Neural cell (in vitro differentiated cells): ENCODE measurements around the gene RPA3. TPM values are rescaled to one million over a fixed set of nuclear protein-coding genes. Genes with fewer than 3 reads are reported as not detected.

Source experiments
- H2AFZ ChIP-seq: fragments of 200-600, 300-800 bp; sonication (generic), shearing (Covaris generic); 2 replicates; pipeline ENCODE4 v1.6.0; 2014; ENCODE audit warnings: low read depth, mild to moderate bottlenecking, antibody characterized with exemption, low read length, moderate library complexity
- H3F3A ChIP-seq: fragments of 200-600 bp; shearing (Covaris generic); 2 replicates; pipeline ENCODE4 v1.6.1; 2016; ENCODE audit warnings: mild to moderate bottlenecking, moderate library complexity, mixed read lengths, antibody characterized with exemption, low read length; ENCODE audit not compliant: insufficient read depth, poor library complexity, severe bottlenecking
- H3K27ac ChIP-seq: fragments of 200-600, 300-800 bp; sonication (generic), shearing (Covaris generic); 2 replicates; pipeline ENCODE4 v1.5.1; 2014; ENCODE audit warnings: mild to moderate bottlenecking, low read length, moderate library complexity
- H3K27me3 ChIP-seq: fragments of 300-800, 200-600 bp; sonication (generic), shearing (Covaris generic); 2 replicates; pipeline ENCODE4 v1.6.0; 2014; ENCODE audit warnings: mild to moderate bottlenecking, low read depth, low read length, moderate library complexity; ENCODE audit not compliant: insufficient read depth
- H3K36me3 ChIP-seq: fragments of 300-800, 200-600 bp; sonication (generic), shearing (Covaris generic); 2 replicates; pipeline ENCODE4 v1.5.1; 2014; ENCODE audit warnings: mild to moderate bottlenecking, antibody characterized with exemption, low read length, moderate library complexity; ENCODE audit not compliant: insufficient read depth
- H3K4me2 ChIP-seq: fragments of 300-800, 200-600 bp; sonication (generic), shearing (Covaris generic); 2 replicates; pipeline ENCODE4 v1.6.0; 2014; ENCODE audit warnings: mild to moderate bottlenecking, low read length
- H3K4me3 ChIP-seq: fragments of 300-800, 200-600 bp; sonication (generic), shearing (Covaris generic); 2 replicates; pipeline ENCODE4 v1.5.1; 2014; ENCODE audit warnings: mild to moderate bottlenecking, low read length, moderate library complexity
- H3K79me2 ChIP-seq: fragments of 200-600 bp; shearing (Covaris generic); replicated peaks from 2 replicates; pipeline ENCODE4 v1.6.0; 2014; ENCODE audit warnings: mild to moderate bottlenecking, low read length, moderate library complexity; ENCODE audit not compliant: insufficient read depth
- H3K9ac ChIP-seq: fragments of 300-800, 200-600 bp; sonication (generic), shearing (Covaris generic); 2 replicates; pipeline ENCODE4 v1.6.1; 2016; ENCODE audit warnings: mild to moderate bottlenecking, low read length, mixed read lengths
- H3K9me2 ChIP-seq: fragments of 200-600 bp; shearing (Covaris generic); 2 replicates; pipeline ENCODE4 v1.6.1; 2016; ENCODE audit warnings: mild to moderate bottlenecking, low read length, mixed read lengths; ENCODE audit not compliant: insufficient read depth
- H3K9me3 ChIP-seq: fragments of 200-600, 300-800 bp; sonication (generic), shearing (Covaris generic); 2 replicates; pipeline ENCODE4 v1.6.1; 2016; ENCODE audit warnings: mild to moderate bottlenecking, mixed run types, low read length, moderate library complexity, mixed read lengths
- H4K20me1 ChIP-seq: fragments of 200-600 bp; shearing (Covaris generic); 2 replicates; pipeline ENCODE4 v1.6.1; 2016; ENCODE audit warnings: mild to moderate bottlenecking, mixed run types; ENCODE audit not compliant: insufficient read depth
- EZH2 ChIP-seq: fragments of 200-600, 300-800 bp; shearing (Covaris generic), sonication (generic); IDR thresholded peaks from 2 replicates; pipeline ENCODE4 v1.6.1; 2014; ENCODE audit warnings: antibody characterized with exemption, low read length, borderline replicate concordance, mild to moderate bottlenecking; ENCODE audit not compliant: insufficient read depth, poor library complexity, severe bottlenecking
- POLR2AphosphoS5 ChIP-seq: IDR thresholded peaks from 2 replicates; pipeline ENCODE4 v1.6.1; 2012
- SMC3 ChIP-seq: fragments of 450-650 bp; conservative IDR thresholded peaks from 2 replicates; pipeline ENCODE4 v1.6.1; 2014; ENCODE audit warnings: antibody characterized with exemption, mild to moderate bottlenecking, moderate library complexity; ENCODE audit not compliant: poor library complexity
- TAF1 ChIP-seq: IDR thresholded peaks from 2 replicates; pipeline ENCODE4 v1.6.1; 2012; ENCODE audit warnings: low read depth
- polyA plus RNA-seq: library from polyadenylated mRNA; depleted of rRNA; stranded (reverse); fragments of >200 nt; gene quantifications from 2 replicates; pipeline ENCODE4 v1.2.3, GENCODE V29; 2014
- TF ChIP-seq, protein P1 (sequence below): fragments of 450-650 bp; IDR thresholded peaks from 2 replicates; pipeline ENCODE4 v1.5.1; 2014; ENCODE audit warnings: antibody characterized with exemption, mild to moderate bottlenecking, moderate library complexity; ENCODE audit not compliant: poor library complexity, severe bottlenecking
- TF ChIP-seq, protein P2 (sequence below): IDR thresholded peaks from 2 replicates; pipeline ENCODE4 v1.6.1; 2012; ENCODE audit warnings: borderline replicate concordance

Gene RPA3
- polyA plus RNA-seq, 1 donor from 2014 or later = 50.1 TPM

DNA sequence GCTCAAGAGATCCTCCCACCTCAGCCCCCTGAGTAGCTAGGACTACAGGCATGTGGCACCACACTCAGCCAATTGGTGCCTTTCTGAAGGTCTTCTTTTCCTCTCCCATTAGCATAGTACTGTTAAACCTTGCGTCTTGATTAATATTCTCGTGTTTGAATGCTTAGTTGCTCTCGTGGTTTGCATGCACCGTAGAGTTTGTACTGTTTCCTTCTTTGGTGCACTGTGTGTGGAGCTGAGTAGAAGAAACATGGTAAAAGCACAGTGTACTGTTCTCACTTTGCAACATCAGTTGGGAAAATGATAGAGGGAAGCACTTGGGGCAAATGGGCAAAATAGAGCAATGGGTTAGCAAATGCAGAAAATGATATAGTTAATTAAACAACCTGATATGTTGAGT, 27.6 kb upstream of the RPA3 start:
- H3K9ac ChIP-seq = no peak overlapping the region
- H3K36me3 ChIP-seq = no peaks in the 10 kb centered on the region
- no peaks in the 10 kb centered on the region for H3K9me3 ChIP-seq
- H4K20me1 ChIP-seq = no peaks in the 10 kb centered on the region
- no peaks in the 10 kb centered on the region for H3K9me2 ChIP-seq
- no peaks in the 10 kb centered on the region for H3K27me3 ChIP-seq
- TF ChIP-seq POLR2AphosphoS5 (no peak), EZH2 (no peak), SMC3 (no peak), TAF1 (no peak)
- TF ChIP-seq, protein P1, sequence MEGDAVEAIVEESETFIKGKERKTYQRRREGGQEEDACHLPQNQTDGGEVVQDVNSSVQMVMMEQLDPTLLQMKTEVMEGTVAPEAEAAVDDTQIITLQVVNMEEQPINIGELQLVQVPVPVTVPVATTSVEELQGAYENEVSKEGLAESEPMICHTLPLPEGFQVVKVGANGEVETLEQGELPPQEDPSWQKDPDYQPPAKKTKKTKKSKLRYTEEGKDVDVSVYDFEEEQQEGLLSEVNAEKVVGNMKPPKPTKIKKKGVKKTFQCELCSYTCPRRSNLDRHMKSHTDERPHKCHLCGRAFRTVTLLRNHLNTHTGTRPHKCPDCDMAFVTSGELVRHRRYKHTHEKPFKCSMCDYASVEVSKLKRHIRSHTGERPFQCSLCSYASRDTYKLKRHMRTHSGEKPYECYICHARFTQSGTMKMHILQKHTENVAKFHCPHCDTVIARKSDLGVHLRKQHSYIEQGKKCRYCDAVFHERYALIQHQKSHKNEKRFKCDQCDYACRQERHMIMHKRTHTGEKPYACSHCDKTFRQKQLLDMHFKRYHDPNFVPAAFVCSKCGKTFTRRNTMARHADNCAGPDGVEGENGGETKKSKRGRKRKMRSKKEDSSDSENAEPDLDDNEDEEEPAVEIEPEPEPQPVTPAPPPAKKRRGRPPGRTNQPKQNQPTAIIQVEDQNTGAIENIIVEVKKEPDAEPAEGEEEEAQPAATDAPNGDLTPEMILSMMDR = no peak
- TF ChIP-seq, protein P2, sequence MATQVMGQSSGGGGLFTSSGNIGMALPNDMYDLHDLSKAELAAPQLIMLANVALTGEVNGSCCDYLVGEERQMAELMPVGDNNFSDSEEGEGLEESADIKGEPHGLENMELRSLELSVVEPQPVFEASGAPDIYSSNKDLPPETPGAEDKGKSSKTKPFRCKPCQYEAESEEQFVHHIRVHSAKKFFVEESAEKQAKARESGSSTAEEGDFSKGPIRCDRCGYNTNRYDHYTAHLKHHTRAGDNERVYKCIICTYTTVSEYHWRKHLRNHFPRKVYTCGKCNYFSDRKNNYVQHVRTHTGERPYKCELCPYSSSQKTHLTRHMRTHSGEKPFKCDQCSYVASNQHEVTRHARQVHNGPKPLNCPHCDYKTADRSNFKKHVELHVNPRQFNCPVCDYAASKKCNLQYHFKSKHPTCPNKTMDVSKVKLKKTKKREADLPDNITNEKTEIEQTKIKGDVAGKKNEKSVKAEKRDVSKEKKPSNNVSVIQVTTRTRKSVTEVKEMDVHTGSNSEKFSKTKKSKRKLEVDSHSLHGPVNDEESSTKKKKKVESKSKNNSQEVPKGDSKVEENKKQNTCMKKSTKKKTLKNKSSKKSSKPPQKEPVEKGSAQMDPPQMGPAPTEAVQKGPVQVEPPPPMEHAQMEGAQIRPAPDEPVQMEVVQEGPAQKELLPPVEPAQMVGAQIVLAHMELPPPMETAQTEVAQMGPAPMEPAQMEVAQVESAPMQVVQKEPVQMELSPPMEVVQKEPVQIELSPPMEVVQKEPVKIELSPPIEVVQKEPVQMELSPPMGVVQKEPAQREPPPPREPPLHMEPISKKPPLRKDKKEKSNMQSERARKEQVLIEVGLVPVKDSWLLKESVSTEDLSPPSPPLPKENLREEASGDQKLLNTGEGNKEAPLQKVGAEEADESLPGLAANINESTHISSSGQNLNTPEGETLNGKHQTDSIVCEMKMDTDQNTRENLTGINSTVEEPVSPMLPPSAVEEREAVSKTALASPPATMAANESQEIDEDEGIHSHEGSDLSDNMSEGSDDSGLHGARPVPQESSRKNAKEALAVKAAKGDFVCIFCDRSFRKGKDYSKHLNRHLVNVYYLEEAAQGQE = no peak
- no peak overlapping the region for H2AFZ ChIP-seq
- no peak overlapping the region for H3K4me3 ChIP-seq
- no peaks in the 10 kb centered on the region for H3K79me2 ChIP-seq
- no peaks in the 10 kb centered on the region for H3F3A ChIP-seq
- H3K27ac ChIP-seq = no peak overlapping the region
- H3K4me2 ChIP-seq = no peak overlapping the region

DNA sequence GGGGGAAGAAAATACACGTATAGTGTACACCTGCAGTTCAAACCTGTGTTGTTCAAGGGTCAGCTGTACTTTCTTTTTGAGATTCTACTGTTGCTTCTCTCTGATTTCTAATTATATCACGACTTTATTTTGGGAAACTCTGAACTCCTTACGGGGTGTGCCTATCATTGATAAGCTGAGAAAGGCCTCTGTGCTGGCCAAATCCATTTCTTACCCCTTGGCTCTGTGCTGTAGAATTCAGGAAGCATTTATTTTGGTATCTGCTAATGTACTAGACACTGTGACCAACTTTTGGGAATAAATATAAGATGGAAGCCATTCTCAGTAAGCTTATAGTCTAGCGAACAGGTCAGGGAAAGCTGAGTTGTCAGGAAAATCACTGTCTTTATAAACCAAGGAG, 26.9 kb upstream of the RPA3 start:
- Histone ChIP-seq H3K36me3 (no peaks in the 10 kb centered on the region), H3F3A (no peaks in the 10 kb centered on the region), H3K4me2 (no peak overlapping the region), H3K27me3 (no peaks in the 10 kb centered on the region), H3K9me3 (no peaks in the 10 kb centered on the region), H4K20me1 (no peaks in the 10 kb centered on the region), H3K9me2 (no peaks in the 10 kb centered on the region), H3K79me2 (no peaks in the 10 kb centered on the region), H3K4me3 (no peak overlapping the region), H2AFZ (no peak overlapping the region), H3K9ac (no peak overlapping the region), H3K27ac (no peak overlapping the region)
- TF ChIP-seq, protein P2 = no peak
- TF ChIP-seq POLR2AphosphoS5 = no peak
